Motor neuron (in vitro differentiated cells): ENCODE data around the gene SRCAP. TPM values are rescaled to one million over a fixed set of nuclear protein-coding genes. Genes with fewer than 3 reads are reported as not detected.

Experiments used
- total RNA-seq, 8 experiments: library from RNA; unstranded; fragments of 300-600 nt; gene quantifications; 2 replicates each; pipeline versions ENCODE4 v1.2.3 to v1.2.4, GENCODE V29; 2022

The SRCAP gene
- total RNA-seq, 8 experiments from 2014 or later = 6.1 to 47.8 (median 11.3) TPM

Other genes starting within 250 kb of the SRCAP start
- gene ITGAL, start 226.4 kb upstream of the SRCAP start, total RNA-seq = 1 to 10 TPM in 2 of 8 experiments, under 1 TPM in 6; 0.05 to 1.9 (median 0.52) TPM
- 10 to 100 TPM; 19.2 to 50.4 (median 36.7) TPM for gene ZNF768, start 172.6 kb upstream of the SRCAP start, total RNA-seq
- 10 to 100 TPM in 3 of 8 experiments, 1 to 10 TPM in 5; 5.2 to 15.2 (median 8.1) TPM for gene ZNF747, start 164.3 kb upstream of the SRCAP start, total RNA-seq
- 10 to 100 TPM in 3 of 8 experiments, 1 to 10 TPM in 5; 3.4 to 13.0 (median 9.3) TPM for gene ZNF764, start 140.8 kb upstream of the SRCAP start, total RNA-seq
- gene ZNF688, start 127.5 kb upstream of the SRCAP start, total RNA-seq = 10 to 100 TPM in 2 of 8 experiments, 1 to 10 TPM in 6; 4.5 to 13.8 (median 8.0) TPM
- 10 to 100 TPM in 5 of 8 experiments, 1 to 10 TPM in 3; 4.9 to 15.0 (median 11.2) TPM for gene ZNF785, start 113.5 kb upstream of the SRCAP start, total RNA-seq
- gene ZNF689, start 88.8 kb upstream of the SRCAP start, total RNA-seq = 10 to 100 TPM in 4 of 8 experiments, 1 to 10 TPM in 4; 6.0 to 18.7 (median 10.1) TPM
- gene PRR14, start 48.2 kb upstream of the SRCAP start, total RNA-seq = 10 to 100 TPM; 12.4 to 30.7 (median 19.9) TPM
- gene FBRS, start 40.7 kb upstream of the SRCAP start, total RNA-seq = 10 to 100 TPM; 17.4 to 53.3 (median 29.4) TPM
- gene PHKG2, start 49.3 kb downstream of the SRCAP start, total RNA-seq = 10 to 100 TPM; 12.0 to 35.7 (median 18.6) TPM
- gene CFAP119, start 62.9 kb downstream of the SRCAP start, total RNA-seq = 10 to 100 TPM in 5 of 8 experiments, 1 to 10 TPM in 3; 4.5 to 24.1 (median 11.4) TPM
- 100 to 1,000 TPM in 2 of 8 experiments, 10 to 100 TPM in 6; 65.9 to 124 (median 90.3) TPM for gene RNF40, start 63.2 kb downstream of the SRCAP start, total RNA-seq
- gene ZNF629, start 88.0 kb downstream of the SRCAP start, total RNA-seq = 10 to 100 TPM in 7 of 8 experiments, 1 to 10 TPM in 1; 7.9 to 32.4 (median 21.1) TPM
- gene BCL7C, start 194.9 kb downstream of the SRCAP start, total RNA-seq = 10 to 100 TPM; 16.7 to 40.3 (median 20.5) TPM
- 1 to 10 TPM in 2 of 8 experiments, under 1 TPM in 6; 0.38 to 2.9 (median 0.66) TPM for gene CTF1, start 197.4 kb downstream of the SRCAP start, total RNA-seq
- 10 to 100 TPM; 10.4 to 49.8 (median 31.4) TPM for gene FBXL19, start 224.4 kb downstream of the SRCAP start, total RNA-seq
- gene ORAI3, start 249.9 kb downstream of the SRCAP start, total RNA-seq = 10 to 100 TPM in 3 of 8 experiments, 1 to 10 TPM in 5; 4.4 to 37.4 (median 6.8) TPM